Endothelial cell of umbilical vein (primary cell): ENCODE data around the gene OPRD1.

Experiments
- CTCF ChIP-seq, 2 donors: IDR thresholded peaks; 1 replicate in 1 of 2; 2 replicates in 1 of 2; pipeline ENCODE4 v1.5.1; 2011; ENCODE audit warnings: low read length in 2 of 2, mild to moderate bottlenecking in 2 of 2, moderate library complexity in 2 of 2, control low read depth in 1 of 2, inconsistent platforms in 1 of 2, low read depth in 1 of 2; ENCODE audit not compliant: insufficient read depth in 1 of 2; ENCODE audit errors: extremely low read depth in 1 of 2
- FOS ChIP-seq: IDR thresholded peaks from 2 replicates; pipeline ENCODE4 v1.6.1; 2011; ENCODE audit warnings: mild to moderate bottlenecking, low read length, moderate library complexity, borderline replicate concordance; ENCODE audit not compliant: insufficient read depth
- GATA2 ChIP-seq: IDR thresholded peaks from 2 replicates; pipeline ENCODE4 v1.7.0; 2011; ENCODE audit warnings: low read depth, mild to moderate bottlenecking, moderate library complexity, mixed read lengths, low read length; ENCODE audit not compliant: insufficient read length, insufficient read depth
- MYC ChIP-seq: IDR thresholded peaks from one replicate; pipeline ENCODE4 v1.6.1; 2011; ENCODE audit warnings: mild to moderate bottlenecking, low read depth, low read length
- POLR2A ChIP-seq: IDR thresholded peaks from 2 replicates; pipeline ENCODE4 v1.6.1; 2012; ENCODE audit warnings: low read depth, mild to moderate bottlenecking, control low read depth, low read length
- POLR2AphosphoS5 ChIP-seq: IDR thresholded peaks from 2 replicates; pipeline ENCODE4 v1.6.1; 2012; ENCODE audit warnings: low read depth, mild to moderate bottlenecking, control low read depth, low read length, moderate library complexity; ENCODE audit not compliant: insufficient read depth

GRCh38 chr1:28905921-28906666, 94.1 kb downstream of the OPRD1 start:
- no peak for TF ChIP-seq CTCF (IDR thresholded peaks at IDR 0.05; ENCODE audit: extremely low read depth in 1 of 2, insufficient read depth in 1 of 2, low read depth in 1 of 2, low read length in 2 of 2)
- no peak for TF ChIP-seq FOS
- TF ChIP-seq MYC: no peak
- TF ChIP-seq GATA2: no peak
- no peak for TF ChIP-seq POLR2A
- TF ChIP-seq POLR2AphosphoS5: no peak
